Thyroid gland (tissue), 4 donors: ENCODE results near the gene KLRC3. TPM values are rescaled to one million over a fixed set of nuclear protein-coding genes. Genes with fewer than 3 reads are reported as not detected.
A peak's percentile ranks its signal among the peaks of the same experiment; 100 is the strongest.

ENCODE experiments used
- DNase-seq, 2 donors: peaks; one replicate each; pipeline ENCODE4 v3.0.0-alpha.2; 2019
- H3K27ac ChIP-seq, 3 donors: fragments of 200-600 bp; sonication (generic); 1 replicate in 2 of 3; 2 replicates in 1 of 3; pipeline ENCODE4 v1.5.1; 2016 to 2019; ENCODE audit warnings: mild to moderate bottlenecking in 1 of 3, moderate library complexity in 1 of 3
- H3K27me3 ChIP-seq: fragments of 200-600 bp; sonication (generic); one replicate; pipeline ENCODE4 v1.5.1; 2019
- H3K36me3 ChIP-seq, 2 donors: fragments of 200-600 bp; sonication (generic); one replicate each; pipeline ENCODE4 v1.5.1; 2016 to 2019
- H3K4me1 ChIP-seq, 2 donors: fragments of 200-600 bp; sonication (generic); one replicate each; pipeline ENCODE4 v1.5.1; 2017 to 2019
- H3K4me3 ChIP-seq, 3 donors: fragments of 200-600 bp; sonication (generic); replicated peaks in 1 of 3; 1 replicate in 2 of 3; 2 replicates in 1 of 3; pipeline ENCODE4 v1.5.1; 2016; ENCODE audit warnings: mild to moderate bottlenecking in 1 of 3
- H3K9me3 ChIP-seq: fragments of 200-600 bp; sonication (generic); one replicate; pipeline ENCODE4 v1.5.1; 2017
- POLR2A ChIP-seq, 2 donors: fragments of 450-650 bp; IDR thresholded peaks; one replicate each; pipeline ENCODE4 v1.6.1; 2017; ENCODE audit warnings: antibody characterized with exemption in 2 of 2, mild to moderate bottlenecking in 2 of 2, moderate library complexity in 1 of 2
- WGBS, 2 donors: methylation state at CpG; one replicate each; pipeline ENCODE4 v1.1.5; 2017; 5-methylcytosine and 5-hydroxymethylcytosine counted together
- intact Hi-C: fragments of 100-400 bp; cut with DNase I; formaldehyde crosslinking; loops from one replicate; pipeline ENCODE4 v1.15.1; 2023
- total RNA-seq, 4 donors: library from RNA; depleted of rRNA; stranded (reverse); fragments of >200 nt; gene quantifications; one replicate each; pipeline ENCODE4 v1.2.3, GENCODE V29; 2016
- TF ChIP-seq, protein P1 (sequence below), 6 experiments: fragments of 200-600 bp in 3 of 6; fragments of 450-650 bp in 3 of 6; sonication (generic) in 3 of 6; IDR thresholded peaks; one replicate each; pipeline ENCODE4 v1.5.1; 2016 to 2019; ENCODE audit warnings: antibody characterized with exemption in 6 of 6, mild to moderate bottlenecking in 2 of 6, inconsistent platforms in 1 of 6, moderate library complexity in 1 of 6

KLRC3 gene
- total RNA-seq, 4 donors from 2014 or later, result not detected

- Histone ChIP-seq H3K4me1 (peaks cover 13 to 20% of the 10 kb centered on the region in 2 donors), H3K4me3 (no peak overlapping the region), H3K27me3 (no peaks in the 10 kb centered on the region), H3K36me3 (no peaks in the 10 kb centered on the region), H3K27ac (peak overlapping the region in 2 of 3 donors; percentile 94 to 99), H3K9me3 (no peaks in the 10 kb centered on the region)
- intact Hi-C loops, result no loop called here
- no peak for TF ChIP-seq POLR2A (IDR thresholded peaks at IDR 0.05)
- TF ChIP-seq, protein P1, sequence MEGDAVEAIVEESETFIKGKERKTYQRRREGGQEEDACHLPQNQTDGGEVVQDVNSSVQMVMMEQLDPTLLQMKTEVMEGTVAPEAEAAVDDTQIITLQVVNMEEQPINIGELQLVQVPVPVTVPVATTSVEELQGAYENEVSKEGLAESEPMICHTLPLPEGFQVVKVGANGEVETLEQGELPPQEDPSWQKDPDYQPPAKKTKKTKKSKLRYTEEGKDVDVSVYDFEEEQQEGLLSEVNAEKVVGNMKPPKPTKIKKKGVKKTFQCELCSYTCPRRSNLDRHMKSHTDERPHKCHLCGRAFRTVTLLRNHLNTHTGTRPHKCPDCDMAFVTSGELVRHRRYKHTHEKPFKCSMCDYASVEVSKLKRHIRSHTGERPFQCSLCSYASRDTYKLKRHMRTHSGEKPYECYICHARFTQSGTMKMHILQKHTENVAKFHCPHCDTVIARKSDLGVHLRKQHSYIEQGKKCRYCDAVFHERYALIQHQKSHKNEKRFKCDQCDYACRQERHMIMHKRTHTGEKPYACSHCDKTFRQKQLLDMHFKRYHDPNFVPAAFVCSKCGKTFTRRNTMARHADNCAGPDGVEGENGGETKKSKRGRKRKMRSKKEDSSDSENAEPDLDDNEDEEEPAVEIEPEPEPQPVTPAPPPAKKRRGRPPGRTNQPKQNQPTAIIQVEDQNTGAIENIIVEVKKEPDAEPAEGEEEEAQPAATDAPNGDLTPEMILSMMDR (IDR thresholded peaks at IDR 0.05), result peak in 3 of 6 experiments; percentile 17 to 47 (median 23)
- no peak for DNase-seq
Observed at GRCh38 chr12:10366875-10367274, 53.5 kb downstream of the KLRC3 start.

DNA sequence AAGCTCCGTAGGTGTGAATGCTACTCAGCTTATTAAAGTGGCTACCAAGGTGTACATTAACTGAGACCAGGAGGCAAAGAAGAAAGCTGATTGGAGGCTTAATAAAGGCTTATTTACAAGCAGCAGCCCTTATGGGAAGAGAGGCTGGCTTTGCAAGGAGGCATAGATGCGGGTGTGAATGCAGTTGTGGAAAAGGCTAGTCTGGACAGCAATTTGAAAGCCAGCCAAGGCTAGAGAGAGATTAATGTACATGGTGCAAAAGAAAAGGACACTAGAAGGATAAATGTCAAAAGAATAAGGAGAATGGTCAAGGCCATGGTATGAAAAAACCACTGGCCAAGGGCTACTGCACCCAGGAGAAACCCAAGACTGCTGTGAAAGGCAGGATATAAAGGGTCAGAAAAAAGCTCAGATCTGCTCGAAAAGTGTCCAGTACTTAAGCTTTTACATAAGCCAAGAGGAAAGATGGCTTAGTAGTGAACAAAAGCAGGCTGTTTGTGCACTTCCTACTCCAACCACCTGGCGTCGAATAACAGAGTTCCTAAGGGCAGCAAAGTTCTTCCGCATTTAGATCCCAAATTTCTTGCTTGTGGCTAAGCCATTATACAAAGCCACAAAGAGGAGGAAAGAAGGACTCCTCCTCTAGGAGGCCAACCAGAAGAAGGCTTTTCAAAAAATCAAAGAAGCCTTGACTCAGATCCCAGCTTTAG, 54.5 kb downstream of the KLRC3 start:
- intact Hi-C loops, result no loop called here
- no peaks in the 10 kb centered on the region for H3K36me3 ChIP-seq
- no peak for DNase-seq
- peak overlapping the region; percentile 74 to 99 (median 94) for H3K27ac ChIP-seq
- peaks cover 13 to 20% of the 10 kb centered on the region in 2 donors for H3K4me1 ChIP-seq
- H3K4me3 ChIP-seq, result peak overlapping the region in 1 of 3 donors; percentile 56
- WGBS, 2 donors, result 42 to 43% methylated on average over 6 of the region's 6 CpGs
- TF ChIP-seq POLR2A (IDR thresholded peaks at IDR 0.05), result no peak
- TF ChIP-seq, protein P1 (IDR thresholded peaks at IDR 0.05), result peak in 1 of 6 experiments; percentile 19
- H3K9me3 ChIP-seq, result no peaks in the 10 kb centered on the region
- H3K27me3 ChIP-seq, result no peaks in the 10 kb centered on the region

- Histone ChIP-seq H3K4me3 (peak overlapping the region; percentile 13 to 56 (median 48)), H3K9me3 (no peaks in the 10 kb centered on the region), H3K27me3 (no peaks in the 10 kb centered on the region), H3K27ac (peak overlapping the region; percentile 74 to 99 (median 94)), H3K36me3 (no peaks in the 10 kb centered on the region), H3K4me1 (peaks cover 13 to 20% of the 10 kb centered on the region in 2 donors)
- intact Hi-C loops, result no loop called here
- peak; percentile 70 to 77 for DNase-seq
- peak in 1 of 2 donors; percentile 28 for TF ChIP-seq POLR2A (IDR thresholded peaks at IDR 0.05)
- TF ChIP-seq, protein P1 (IDR thresholded peaks at IDR 0.05), result no peak
- WGBS, 2 donors, result 1% methylated on average over 15 of the region's 15 CpGs
Observed at GRCh38 chr12:10364815-10365622, 55.4 kb downstream of the KLRC3 start.

- 6 to 23% methylated on average over 14 to 19 of the region's 19 CpGs for WGBS, 2 donors
- Histone ChIP-seq H3K27ac (peak overlapping the region; percentile 74 to 99 (median 94)), H3K4me1 (peaks cover 14 to 20% of the 10 kb centered on the region in 2 donors), H3K27me3 (no peaks in the 10 kb centered on the region), H3K36me3 (no peaks in the 10 kb centered on the region), H3K4me3 (peak overlapping the region; percentile 13 to 56 (median 48)), H3K9me3 (no peaks in the 10 kb centered on the region)
- intact Hi-C loops, result no loop called here
- peak; percentile 31 to 51 for DNase-seq
- peak in 1 of 2 donors; percentile 16 for TF ChIP-seq POLR2A (IDR thresholded peaks at IDR 0.05)
- TF ChIP-seq, protein P1 (IDR thresholded peaks at IDR 0.05), result no peak
Observed at GRCh38 chr12:10363914-10364814, 56.2 kb downstream of the KLRC3 start.
